IPS-NIHi7 (cell line): ENCODE measurements around the gene GPATCH8.
"Not testable (repeated sequence)": the region's sequence is repeated elsewhere in the genome, so short reads cannot be mapped to it uniquely, and the experiment has no call there.

Experiments
- DNase-seq: peaks from one replicate; pipeline ENCODE4 v3.0.0; 2012; ENCODE audit warnings: mixed read lengths; ENCODE audit errors: extremely low spot score

Gene GPATCH8

GRCh38 chr17:44375196-44376017 lies 127.8 kb downstream of the GPATCH8 start:
- DNase-seq = peak; percentile 31

- peak; percentile 88 for DNase-seq
These were observed 128.7 kb downstream of the GPATCH8 start for GRCh38 chr17:44374306-44375195.

GRCh38 chr17:44372036-44372435 lies 131.2 kb downstream of the GPATCH8 start:
- no peak for DNase-seq

GRCh38 chr17:44369414-44370023 lies 133.7 kb downstream of the GPATCH8 start:
- not testable (repeated sequence) for DNase-seq

- not testable (repeated sequence) for DNase-seq
These were observed 134.6 kb downstream of the GPATCH8 start for GRCh38 chr17:44368391-44369243.

- no peak for DNase-seq
These were observed 135.8 kb downstream of the GPATCH8 start for GRCh38 chr17:44367231-44367979.

GRCh38 chr17:44365051-44365450 lies 138.2 kb downstream of the GPATCH8 start:
- not testable (repeated sequence) for DNase-seq

GRCh38 chr17:44363613-44364159 lies 139.5 kb downstream of the GPATCH8 start, which contains the start of gene FAM171A2:
FAM171A2 (minus strand) TSS chr17:44363853; CDS start chr17:44363714, 139 bp downstream.
- peak; percentile 87 for DNase-seq

GRCh38 chr17:44362949-44363612 lies 140.1 kb downstream of the GPATCH8 start:
- peak; percentile 55 for DNase-seq

- no peak for DNase-seq
These were observed 140.7 kb downstream of the GPATCH8 start for GRCh38 chr17:44362459-44362948.

- DNase-seq = no peak
These were observed 141.6 kb downstream of the GPATCH8 start for GRCh38 chr17:44361292-44362260.

GRCh38 chr17:44360826-44361225 lies 142.4 kb downstream of the GPATCH8 start:
- DNase-seq = peak; percentile 37

GRCh38 chr17:44360144-44360533 lies 143.1 kb downstream of the GPATCH8 start:
- DNase-seq = no peak

GRCh38 chr17:44359458-44360143 lies 143.6 kb downstream of the GPATCH8 start:
- no peak for DNase-seq

GRCh38 chr17:44359006-44359405 lies 144.2 kb downstream of the GPATCH8 start:
- DNase-seq = no peak

GRCh38 chr17:44358066-44358465 lies 145.1 kb downstream of the GPATCH8 start:
- DNase-seq = no peak

- no peak for DNase-seq
These were observed 147.0 kb downstream of the GPATCH8 start for GRCh38 chr17:44356241-44356640.
